ENCODE data around the gene GSG1L2. TPM values are rescaled to one million over a fixed set of nuclear protein-coding genes. Genes with fewer than 3 reads are reported as not detected.

GSG1L2 gene
- total and polyA plus RNA-seq, 2 donors (not counting 1 experiment from before 2014, with no cell fraction given): not detected

DNA sequence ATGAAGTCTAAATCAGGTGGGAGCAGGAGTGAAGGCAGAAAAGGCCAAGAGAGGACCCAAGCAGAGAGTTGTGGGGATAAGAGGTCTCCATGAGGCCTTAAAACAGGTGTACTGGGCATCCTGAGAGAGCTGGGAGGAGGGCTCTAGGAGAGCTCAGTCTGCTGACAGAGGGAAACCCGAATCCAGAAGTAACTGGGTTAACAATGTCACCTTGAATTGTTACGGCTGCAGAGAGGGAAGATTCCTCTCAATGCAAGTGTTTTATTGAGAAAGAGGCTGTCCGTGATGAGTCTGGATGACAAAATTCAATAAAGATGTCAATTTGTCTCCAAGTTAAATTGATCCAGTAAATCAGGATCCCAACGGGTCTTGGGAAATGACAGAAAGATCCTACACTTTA lies 38.8 kb downstream of the GSG1L2 start:
- H3K27me3 Mint-ChIP-seq: peaks cover 20% of the 10 kb centered on the region
- no peaks in the 10 kb centered on the region for H3K9me3 ChIP-seq (ENCODE audit: control extremely low read depth in 1 of 3, control insufficient read depth in 2 of 3, insufficient read depth in 1 of 3, low read length in 2 of 3)
- H3K4me1 Mint-ChIP-seq: no peaks in the 10 kb centered on the region
- no peak overlapping the region for H3K27ac ChIP-seq (ENCODE audit: low read length in 2 of 2)
- WGBS (ENCODE audit: insufficient coverage): 95% methylated on average over 3 of the region's 4 CpGs
- no peak overlapping the region for H3K4me2 ChIP-seq (replicated peaks; ENCODE audit: low read depth, low read length, poor library complexity, severe bottlenecking)
- H4K20me1 ChIP-seq (ENCODE audit: control insufficient read depth, insufficient read depth, low read length, poor library complexity, severe bottlenecking): no peaks in the 10 kb centered on the region
- peaks cover 0 to 11% (median 0%) of the 10 kb centered on the region in 4 experiments for H3K27me3 ChIP-seq (replicated peaks in 1 of 4; ENCODE audit: control extremely low read depth in 1 of 4, control insufficient read depth in 3 of 4, insufficient read depth in 4 of 4, low read length in 3 of 4)
- H3K9me3 Mint-ChIP-seq (ENCODE audit: insufficient read depth): no peaks in the 10 kb centered on the region
- ChIA-PET POLR2A (no interaction called here), CTCF (no interaction called here)
- no peak overlapping the region for H2AFZ ChIP-seq (ENCODE audit: insufficient read depth, low read depth, low read length, poor library complexity, severe bottlenecking)
- ATAC-seq (ENCODE audit: low read depth) (no peak), DNase-seq (no peak)
- H3K27ac Mint-ChIP-seq: no peak overlapping the region
- no peaks in the 10 kb centered on the region for H3K36me3 ChIP-seq (replicated peaks in 1 of 2; ENCODE audit: control extremely low read depth in 1 of 2, control insufficient read depth in 1 of 2, extremely low read depth in 1 of 2, insufficient read depth in 2 of 2, low read length in 1 of 2)
- no peak overlapping the region for H3K4me3 Mint-ChIP-seq
- no peak overlapping the region for H3K4me3 ChIP-seq (ENCODE audit: control extremely low read depth in 1 of 5, extremely low read depth in 1 of 5, insufficient read depth in 1 of 5, low read depth in 2 of 5, low read length in 4 of 5)
- H3K4me1 ChIP-seq (ENCODE audit: control insufficient read depth in 2 of 2, insufficient read depth in 2 of 2, low read length in 2 of 2): no peaks in the 10 kb centered on the region
- H3K79me2 ChIP-seq (ENCODE audit: control insufficient read depth, insufficient read depth, low read length): no peaks in the 10 kb centered on the region
- TF ChIP-seq CTCF (IDR thresholded peaks at IDR 0.05): no peak
- intact Hi-C loops (cut with micrococcal nuclease): no loop called here
- H3K9ac ChIP-seq (ENCODE audit: low read length): no peak overlapping the region

GRCh38 chr17:9780552-9780951 lies 41.3 kb downstream of the GSG1L2 start:
- WGBS (ENCODE audit: insufficient coverage): 100% methylated on average over 2 of the region's 3 CpGs
- Histone ChIP-seq H3K9me3 (ENCODE audit: control extremely low read depth in 1 of 3, control insufficient read depth in 2 of 3, insufficient read depth in 1 of 3, low read length in 2 of 3) (no peaks in the 10 kb centered on the region), H2AFZ (ENCODE audit: insufficient read depth, low read depth, low read length, poor library complexity, severe bottlenecking) (no peak overlapping the region), H3K36me3 (replicated peaks in 1 of 2; ENCODE audit: control extremely low read depth in 1 of 2, control insufficient read depth in 1 of 2, extremely low read depth in 1 of 2, insufficient read depth in 2 of 2, low read length in 1 of 2) (no peaks in the 10 kb centered on the region), H3K9ac (ENCODE audit: low read length) (no peak overlapping the region), H3K4me2 (replicated peaks; ENCODE audit: low read depth, low read length, poor library complexity, severe bottlenecking) (no peak overlapping the region), H3K4me1 (ENCODE audit: control insufficient read depth in 2 of 2, insufficient read depth in 2 of 2, low read length in 2 of 2) (no peaks in the 10 kb centered on the region), H3K27ac (ENCODE audit: low read length in 2 of 2) (no peak overlapping the region), H3K79me2 (ENCODE audit: control insufficient read depth, insufficient read depth, low read length) (no peaks in the 10 kb centered on the region), H3K4me3 (ENCODE audit: control extremely low read depth in 1 of 5, extremely low read depth in 1 of 5, insufficient read depth in 1 of 5, low read depth in 2 of 5, low read length in 4 of 5) (no peak overlapping the region), H3K27me3 (replicated peaks in 1 of 4; ENCODE audit: control extremely low read depth in 1 of 4, control insufficient read depth in 3 of 4, insufficient read depth in 4 of 4, low read length in 3 of 4) (peaks cover 0 to 11% (median 2%) of the 10 kb centered on the region in 4 experiments), H4K20me1 (ENCODE audit: control insufficient read depth, insufficient read depth, low read length, poor library complexity, severe bottlenecking) (no peaks in the 10 kb centered on the region)
- Mint-ChIP-seq H3K4me3 (no peak overlapping the region), H3K9me3 (ENCODE audit: insufficient read depth) (no peaks in the 10 kb centered on the region), H3K27ac (no peak overlapping the region), H3K27me3 (peaks cover 20% of the 10 kb centered on the region), H3K4me1 (no peaks in the 10 kb centered on the region)
- intact Hi-C loops (cut with micrococcal nuclease): no loop called here
- no peak for ATAC-seq (ENCODE audit: low read depth)
- POLR2A ChIA-PET: no interaction called here
- TF ChIP-seq CTCF (IDR thresholded peaks at IDR 0.05): no peak
- TF ChIP-seq EZH2 (IDR thresholded peaks at IDR 0.05; ENCODE audit: borderline replicate concordance, insufficient read depth, low read depth, low read length, poor library complexity, severe bottlenecking): no peak
- CTCF ChIA-PET: no interaction called here
- DNase-seq: no peak
